GM18508 (cell line): ENCODE data around the gene FAM47B.

Source experiments
- ATAC-seq: cut with Tn5 transposase; IDR thresholded peaks from one replicate; pipeline ENCODE4 v1.9.1; 2021; ENCODE audit warnings: moderate number of reproducible peaks; ENCODE audit not compliant: insufficient read depth, unreplicated experiment

FAM47B gene

DNA sequence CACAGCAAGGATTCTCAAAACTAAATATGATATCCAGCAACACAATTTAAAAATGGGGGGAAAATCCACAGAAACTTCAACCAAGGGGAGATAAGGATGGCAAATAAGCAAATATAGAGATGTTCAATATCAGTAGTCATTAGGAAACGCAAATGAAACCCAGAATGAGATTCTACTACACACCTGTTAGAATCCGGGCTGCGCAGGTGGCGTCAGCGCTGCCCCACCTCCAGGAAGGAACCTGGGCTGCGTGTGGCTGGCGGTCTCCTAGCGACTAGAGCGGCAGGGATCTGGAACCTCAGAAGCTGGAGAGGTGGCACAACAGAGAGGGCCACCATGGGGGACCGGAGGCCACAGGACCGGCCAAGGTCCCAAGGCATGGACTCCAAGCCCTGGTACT, at the start of gene FAM47B:
Gene FAM47B (plus strand): TSS at position 301 of the 400 bp plus-strand sequence. CDS start 36 bp downstream, at position 337.
- ATAC-seq = no peak

GRCh38 chrX:34893741-34894140, 48.9 kb upstream of the FAM47B start:
- no peak for ATAC-seq

GRCh38 chrX:34900691-34901090, 41.9 kb upstream of the FAM47B start:
- ATAC-seq = no peak

GRCh38 chrX:34901761-34902160, 40.8 kb upstream of the FAM47B start:
- no peak for ATAC-seq

- ATAC-seq = no peak
Measured at GRCh38 chrX:34903316-34903715, 39.3 kb upstream of the FAM47B start.

GRCh38 chrX:34909151-34909550, 33.4 kb upstream of the FAM47B start:
- ATAC-seq = no peak

GRCh38 chrX:34915463-34916225, 27.0 kb upstream of the FAM47B start:
- no peak for ATAC-seq

GRCh38 chrX:34917146-34917545, 25.4 kb upstream of the FAM47B start:
- no peak for ATAC-seq

DNA sequence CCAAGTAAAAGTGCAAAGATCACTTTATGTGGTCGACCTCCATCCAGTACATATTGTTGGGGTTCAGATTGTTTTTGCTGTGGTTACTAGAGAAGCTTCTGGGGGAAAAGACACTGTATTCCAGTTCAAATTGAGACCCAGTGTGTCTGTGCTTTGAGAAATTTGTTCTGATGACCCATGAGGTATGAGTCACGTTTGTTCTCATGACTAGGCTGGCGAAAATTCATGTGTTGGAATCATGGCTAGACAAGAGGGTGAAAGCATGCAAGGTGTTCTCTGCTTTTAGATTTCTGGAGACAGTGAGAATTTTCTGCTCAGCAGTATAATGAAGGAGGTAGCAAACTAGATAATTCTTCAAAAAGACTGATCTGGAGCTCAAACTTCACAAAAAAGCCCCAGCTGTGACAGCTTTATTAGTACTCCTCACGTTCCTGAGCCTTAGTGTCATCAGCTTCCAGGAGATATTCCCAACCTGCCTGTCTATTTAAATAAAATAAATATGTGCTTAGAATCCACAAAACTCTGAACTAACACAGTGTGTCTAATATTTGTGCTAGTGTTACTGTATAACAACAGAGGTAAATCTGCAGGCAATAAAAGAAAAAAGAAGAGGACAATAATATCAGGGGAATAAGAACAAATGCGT, 24.4 kb upstream of the FAM47B start:
- ATAC-seq = no peak

- ATAC-seq = no peak
Measured at GRCh38 chrX:34918856-34919255, 23.7 kb upstream of the FAM47B start.

- no peak for ATAC-seq
Measured at GRCh38 chrX:34927866-34928265, 14.7 kb upstream of the FAM47B start.

DNA sequence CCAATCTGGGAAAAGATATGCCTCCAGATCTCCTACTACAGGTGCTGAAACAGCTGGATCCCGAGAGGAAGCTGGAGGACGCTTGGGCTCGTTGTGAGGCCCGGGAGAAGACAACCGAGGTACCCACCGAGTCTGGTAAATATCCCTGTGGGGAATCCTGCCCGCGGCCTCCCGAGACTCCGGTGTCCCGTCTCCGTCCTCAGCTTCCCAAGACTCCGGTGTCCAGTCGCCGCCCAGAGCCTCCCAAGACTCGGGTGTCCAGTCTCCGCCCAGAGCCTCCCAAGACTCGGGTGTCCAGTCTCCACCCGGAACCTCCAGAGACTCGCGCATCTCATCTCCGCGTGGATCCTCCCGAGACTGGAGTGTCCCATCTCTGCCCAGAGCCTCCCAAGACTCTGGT, 639 bp downstream of the FAM47B start:
- ATAC-seq = no peak

DNA sequence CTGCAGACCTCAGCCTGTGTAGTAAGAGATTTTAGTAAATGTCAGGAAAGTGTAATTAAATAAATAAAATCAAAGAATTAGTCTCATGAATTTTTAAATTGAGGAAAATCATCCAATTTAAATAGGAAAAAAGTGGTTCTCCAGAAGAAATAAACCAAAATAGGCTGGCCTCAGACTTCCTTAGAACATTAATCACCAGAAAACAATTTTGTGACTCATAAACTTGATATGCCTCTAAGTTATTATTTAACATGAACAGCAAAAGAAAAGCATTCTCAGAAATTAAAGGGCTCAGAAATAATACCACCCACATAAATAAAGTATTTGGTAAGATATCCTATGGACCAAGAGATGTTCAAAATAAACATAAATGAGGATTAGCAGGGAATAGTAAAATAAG, 14.3 kb downstream of the FAM47B start:
- ATAC-seq = no peak

GRCh38 chrX:34961662-34962061, 19.1 kb downstream of the FAM47B start:
- no peak for ATAC-seq

- no peak for ATAC-seq
Measured at GRCh38 chrX:34972206-34972605, 29.6 kb downstream of the FAM47B start.

DNA sequence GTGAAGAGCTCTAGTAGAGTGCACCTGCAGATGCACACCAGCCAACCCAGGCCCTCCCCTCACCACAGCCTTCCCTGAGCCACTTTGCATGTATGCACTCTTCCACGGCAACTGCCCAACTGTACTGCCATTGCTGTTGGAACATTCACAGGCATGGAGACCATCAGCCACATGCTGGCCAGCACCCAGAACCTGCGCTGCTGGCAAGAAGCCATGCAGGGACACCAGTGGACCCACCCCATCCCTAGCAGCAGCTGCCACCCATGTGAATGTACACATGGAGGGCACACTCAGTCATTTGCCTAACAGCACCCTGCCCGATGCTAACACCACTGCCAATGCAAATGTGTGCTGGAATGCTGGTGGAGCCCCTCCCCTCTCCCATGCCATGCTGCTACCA, 35.6 kb downstream of the FAM47B start:
- ATAC-seq = no peak

- no peak for ATAC-seq
Measured at GRCh38 chrX:34987646-34988045, 45.0 kb downstream of the FAM47B start.
